Subcutaneous abdominal adipose tissue (tissue), 5 donors: ENCODE results near the gene MAPK1IP1L.
"Not testable (repeated sequence)": the region's sequence is repeated elsewhere in the genome, so short reads cannot be mapped to it uniquely, and the experiment has no call there.

Experiments
- H3K27ac ChIP-seq: one replicate; pipeline ENCODE4 v1.7.0; 2013; ENCODE audit warnings: low read depth, mild to moderate bottlenecking, inconsistent platforms, low read length, moderate library complexity
- H3K27me3 ChIP-seq, 5 donors: one replicate each; pipeline ENCODE4 v1.7.0; 2013; ENCODE audit warnings: low read length in 5 of 5, inconsistent platforms in 1 of 5; ENCODE audit not compliant: control insufficient read depth in 5 of 5, insufficient read depth in 4 of 5
- H3K36me3 ChIP-seq, 5 donors: one replicate each; pipeline ENCODE4 v1.7.0; 2013; ENCODE audit warnings: low read length in 5 of 5; ENCODE audit not compliant: control insufficient read depth in 5 of 5, insufficient read depth in 5 of 5
- H3K4me1 ChIP-seq, 5 donors: one replicate each; pipeline ENCODE4 v1.7.0; 2013; ENCODE audit warnings: low read length in 5 of 5, mild to moderate bottlenecking in 3 of 5, moderate library complexity in 1 of 5; ENCODE audit not compliant: control insufficient read depth in 5 of 5, insufficient read depth in 5 of 5
- H3K4me3 ChIP-seq, 5 donors: one replicate each; pipeline ENCODE4 v1.7.0; 2013; ENCODE audit warnings: low read length in 5 of 5, low read depth in 1 of 5
- H3K9ac ChIP-seq, 5 donors: one replicate each; pipeline ENCODE4 v1.7.0; 2013; ENCODE audit warnings: low read length in 5 of 5, mild to moderate bottlenecking in 4 of 5, moderate library complexity in 3 of 5
- H3K9me3 ChIP-seq, 5 donors: one replicate each; pipeline ENCODE4 v1.7.0; 2013; ENCODE audit warnings: low read length in 5 of 5; ENCODE audit not compliant: control insufficient read depth in 5 of 5
- donor health status: healthy.
- donor health status: healthy.
- donor health status: healthy.
- donor health status: healthy.
- donor health status: healthy.

Gene MAPK1IP1L

DNA sequence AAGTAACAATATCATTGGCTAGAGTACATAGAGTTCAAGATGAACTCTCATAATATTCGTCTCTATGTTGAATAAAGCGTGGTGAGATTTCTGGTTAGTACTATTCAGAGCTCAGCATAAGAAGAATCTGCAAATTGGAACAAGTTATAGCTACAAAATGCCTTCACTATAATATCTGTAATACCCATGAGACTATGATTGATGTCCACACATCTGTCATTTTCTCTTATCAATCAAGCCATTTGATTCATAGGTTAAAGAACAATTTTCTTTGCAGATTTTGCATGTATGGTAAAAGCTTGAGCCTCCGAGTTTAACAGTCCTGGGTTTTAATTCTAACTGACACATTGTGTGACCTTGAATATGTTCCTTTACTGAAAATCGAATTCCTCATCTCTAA, 23.0 kb upstream of the MAPK1IP1L start:
- no peaks in the 10 kb centered on the region for H3K9me3 ChIP-seq
- no peaks in the 10 kb centered on the region for H3K27me3 ChIP-seq
- peak overlapping the region in 3 of 5 donors; percentile 87 to 93 (median 91) for H3K9ac ChIP-seq
- peak overlapping the region in 3 of 5 donors; percentile 96 to 100 (median 100) for H3K4me3 ChIP-seq
- peaks cover 0 to 34% (median 27%) of the 10 kb centered on the region in 5 donors for H3K4me1 ChIP-seq
- no peaks in the 10 kb centered on the region for H3K36me3 ChIP-seq
- no peak overlapping the region for H3K27ac ChIP-seq

DNA sequence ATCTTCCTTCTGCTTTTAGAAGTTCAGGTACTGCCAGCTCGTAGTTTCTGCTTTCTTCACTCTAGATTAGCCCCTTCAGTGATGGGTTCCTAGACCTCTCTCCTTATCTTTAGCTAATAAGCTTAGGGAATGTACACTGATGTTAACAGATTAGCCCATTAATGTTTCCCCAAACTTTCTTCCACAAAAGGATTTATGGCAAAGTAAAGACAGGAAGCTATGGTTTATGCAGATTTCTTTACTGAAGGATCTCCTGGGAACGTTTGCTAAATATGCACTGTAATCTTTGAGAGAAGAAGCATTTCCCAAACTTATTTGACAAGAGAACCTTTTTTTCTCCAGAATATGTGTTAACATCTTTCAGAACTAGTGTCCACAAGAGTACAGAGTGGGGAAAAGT, 20.3 kb upstream of the MAPK1IP1L start:
- Histone ChIP-seq H3K9ac (peak overlapping the region in 1 of 5 donors; percentile 2), H3K36me3 (peaks cover 0 to 9% (median 4%) of the 10 kb centered on the region in 5 donors), H3K27me3 (no peaks in the 10 kb centered on the region), H3K4me1 (peaks cover 0 to 31% (median 23%) of the 10 kb centered on the region in 5 donors), H3K27ac (no peak overlapping the region), H3K9me3 (no peaks in the 10 kb centered on the region), H3K4me3 (no peak overlapping the region)

DNA sequence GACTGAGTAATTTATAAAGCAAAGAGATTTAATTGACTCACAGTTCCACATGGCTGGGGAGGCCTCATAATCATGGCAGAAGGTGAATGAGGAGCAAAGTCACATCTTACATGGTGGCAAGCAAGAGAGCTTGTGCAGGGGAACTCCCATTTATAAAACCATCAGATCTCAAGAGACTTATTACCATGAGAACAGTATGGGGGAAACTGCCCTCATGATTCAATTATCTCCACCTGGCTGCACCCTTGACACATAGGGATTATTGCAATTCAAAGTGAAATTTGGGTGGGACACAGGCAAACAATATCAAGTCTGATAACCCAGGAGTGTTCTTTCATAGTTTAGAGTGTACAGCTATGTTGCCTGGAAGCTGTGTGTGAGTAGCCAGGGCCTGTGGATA, 13.5 kb upstream of the MAPK1IP1L start:
- H3K36me3 ChIP-seq, result peaks cover 0 to 14% (median 4%) of the 10 kb centered on the region in 5 donors
- not testable (repeated sequence) for H3K4me1 ChIP-seq, H3K27ac ChIP-seq, H3K9me3 ChIP-seq, H3K27me3 ChIP-seq, H3K4me3 ChIP-seq, H3K9ac ChIP-seq

DNA sequence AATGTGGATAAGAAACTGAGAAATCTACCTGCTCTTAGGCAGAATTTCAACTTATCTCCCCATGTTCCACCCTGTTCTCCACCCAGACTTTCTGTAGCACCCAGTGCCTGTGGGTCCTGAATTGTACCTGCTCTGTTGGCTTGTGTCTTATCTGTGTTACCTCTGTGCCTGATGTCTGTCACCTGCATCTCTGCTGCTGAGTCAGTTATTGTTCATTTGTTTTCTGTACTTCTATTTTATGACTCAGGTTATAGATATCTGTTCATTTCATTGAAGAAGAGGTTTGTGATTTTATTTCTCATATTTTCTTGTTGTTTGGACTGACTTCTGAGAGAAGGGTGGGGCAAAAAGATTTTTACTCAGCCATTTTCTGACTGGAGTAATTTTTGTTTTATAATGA, 12.7 kb upstream of the MAPK1IP1L start:
- Histone ChIP-seq H3K9ac (no peak overlapping the region), H3K36me3 (peaks cover 5 to 17% (median 7%) of the 10 kb centered on the region in 5 donors), H3K27ac (no peak overlapping the region), H3K9me3 (no peaks in the 10 kb centered on the region), H3K4me3 (no peak overlapping the region), H3K4me1 (peaks cover 0 to under 1% (median 0%) of the 10 kb centered on the region in 5 donors), H3K27me3 (no peaks in the 10 kb centered on the region)

DNA sequence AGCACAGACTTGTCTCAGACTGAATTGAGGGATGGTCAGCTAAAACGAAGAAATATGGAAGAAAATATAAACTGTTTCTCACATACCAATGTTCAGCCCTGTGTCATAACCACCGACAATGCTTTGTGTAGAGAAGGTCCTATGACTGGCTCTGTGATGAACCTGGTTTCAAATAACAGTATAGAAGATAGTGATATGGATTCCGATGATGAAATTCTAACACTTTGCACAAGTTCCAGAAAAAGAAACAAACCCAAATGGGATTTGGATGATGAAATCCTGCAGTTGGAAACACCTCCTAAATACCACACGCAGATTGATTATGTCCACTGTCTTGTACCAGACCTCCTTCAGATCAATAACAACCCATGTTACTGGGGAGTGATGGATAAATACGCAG, 7.9 kb upstream of the MAPK1IP1L start:
- Histone ChIP-seq H3K4me1 (peaks cover 0 to 2% (median 0%) of the 10 kb centered on the region in 5 donors), H3K9ac (no peak overlapping the region), H3K27me3 (no peaks in the 10 kb centered on the region), H3K27ac (no peak overlapping the region), H3K36me3 (peaks cover 5 to 12% (median 9%) of the 10 kb centered on the region in 5 donors), H3K9me3 (no peaks in the 10 kb centered on the region), H3K4me3 (no peak overlapping the region)

DNA sequence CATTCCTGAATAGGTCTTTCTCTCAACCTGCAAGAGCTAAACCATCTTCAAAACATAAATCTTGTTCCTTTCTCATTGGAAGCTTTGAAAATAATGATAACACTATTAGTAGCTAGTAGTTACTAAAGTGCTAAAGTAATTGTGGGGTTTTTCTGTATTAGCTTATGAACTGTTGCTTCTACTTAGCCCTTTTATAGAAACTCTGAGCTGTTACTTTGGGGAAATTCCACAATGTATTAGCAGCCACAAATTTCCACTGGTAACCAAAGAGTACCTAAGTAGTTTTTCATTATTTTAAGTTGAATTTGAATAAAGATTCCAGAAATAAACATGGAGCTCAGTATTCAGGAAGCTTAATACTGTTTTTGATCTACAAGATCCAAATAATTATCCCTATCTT, 6.4 kb upstream of the MAPK1IP1L start:
- H3K36me3 ChIP-seq, result peaks cover 5 to 12% (median 9%) of the 10 kb centered on the region in 5 donors
- H3K4me3 ChIP-seq, result no peak overlapping the region
- H3K9me3 ChIP-seq, result no peaks in the 10 kb centered on the region
- H3K27me3 ChIP-seq, result no peaks in the 10 kb centered on the region
- peaks cover 0 to 2% (median 0%) of the 10 kb centered on the region in 5 donors for H3K4me1 ChIP-seq
- no peak overlapping the region for H3K27ac ChIP-seq
- H3K9ac ChIP-seq, result no peak overlapping the region

DNA sequence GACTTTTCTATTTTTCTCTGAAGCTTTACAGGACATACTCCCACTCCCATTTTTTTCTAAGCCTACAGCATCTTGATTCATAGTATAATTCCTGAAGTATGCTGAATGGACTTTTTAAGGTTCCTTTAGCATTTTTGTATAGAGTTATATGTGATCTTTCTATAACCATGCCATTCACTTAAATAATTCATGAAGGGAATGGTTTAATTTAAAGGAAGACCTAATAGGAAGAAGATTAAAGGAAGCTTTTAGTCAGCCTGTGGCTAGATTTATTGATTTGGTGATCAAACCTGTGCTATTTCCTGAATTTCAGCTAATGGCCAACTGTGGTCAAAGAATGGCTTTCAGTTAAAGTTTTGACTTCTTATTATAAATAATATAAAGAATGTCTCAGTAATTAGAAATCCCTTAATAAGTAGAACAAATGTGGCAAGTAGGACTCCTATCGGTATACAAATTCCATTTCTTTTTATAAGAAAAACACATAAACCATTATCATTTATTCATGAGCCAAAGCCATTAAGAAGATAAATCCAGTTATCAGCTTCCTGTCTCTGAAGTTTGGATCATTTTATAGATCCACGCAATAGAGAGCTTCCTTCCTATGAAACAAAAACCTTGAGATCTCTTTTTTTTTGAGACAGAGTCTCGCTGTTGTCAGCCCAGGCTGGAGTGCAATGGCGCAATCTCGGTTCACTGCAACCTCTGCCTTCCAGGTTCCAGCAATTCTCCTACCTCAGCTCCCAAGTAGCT, 4.0 kb upstream of the MAPK1IP1L start:
- H3K9me3 ChIP-seq, result no peaks in the 10 kb centered on the region
- H3K36me3 ChIP-seq, result peaks cover 5 to 12% (median 9%) of the 10 kb centered on the region in 5 donors
- no peak overlapping the region for H3K9ac ChIP-seq
- no peak overlapping the region for H3K4me3 ChIP-seq
- H3K27me3 ChIP-seq, result no peaks in the 10 kb centered on the region
- peaks cover 0 to 12% (median 9%) of the 10 kb centered on the region in 5 donors for H3K4me1 ChIP-seq
- H3K27ac ChIP-seq, result no peak overlapping the region

DNA sequence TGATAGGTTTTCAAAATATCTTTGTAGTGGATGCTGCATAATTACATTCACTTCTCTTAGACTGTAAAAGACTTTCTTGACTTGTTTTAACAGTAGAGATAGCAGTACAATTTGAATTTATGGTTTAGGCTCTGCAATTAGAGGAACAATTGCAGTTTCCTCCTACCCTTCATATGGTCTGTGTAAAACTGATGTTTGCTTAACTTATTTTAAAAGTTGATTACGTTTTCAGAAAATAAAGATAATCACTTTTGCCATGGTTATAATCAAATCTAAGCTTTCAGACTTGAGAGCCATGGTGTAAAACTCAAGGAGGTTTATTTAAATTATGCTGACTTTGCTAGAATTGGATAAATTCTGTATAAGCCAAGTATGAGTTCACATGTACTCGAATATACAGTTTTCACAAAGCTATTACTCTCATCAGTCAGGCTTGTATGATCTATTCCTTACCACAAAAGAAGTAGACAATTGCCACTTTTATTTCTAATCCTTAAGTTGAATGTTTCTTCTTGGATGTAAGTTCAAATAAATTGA, 2.5 kb upstream of the MAPK1IP1L start:
- Histone ChIP-seq H3K4me1 (peaks cover 0 to 23% (median 19%) of the 10 kb centered on the region in 5 donors), H3K4me3 (no peak overlapping the region), H3K9ac (no peak overlapping the region), H3K9me3 (no peaks in the 10 kb centered on the region), H3K27ac (no peak overlapping the region), H3K27me3 (no peaks in the 10 kb centered on the region), H3K36me3 (peaks cover 0 to 2% (median 1%) of the 10 kb centered on the region in 5 donors)

DNA sequence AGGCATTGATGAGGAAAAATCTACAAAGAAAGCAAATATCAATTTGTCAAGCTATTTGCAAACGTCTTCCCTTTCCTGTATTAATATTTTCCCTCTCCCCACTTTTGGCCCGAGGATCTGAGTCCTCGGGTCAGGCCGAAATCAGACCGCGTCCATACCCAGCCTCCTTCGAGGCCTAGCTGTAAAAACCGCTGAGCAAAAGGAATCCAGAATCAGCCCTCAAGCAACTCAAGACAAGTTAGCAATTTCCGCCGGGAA, 353 bp upstream of the MAPK1IP1L start:
- peaks cover 0 to 26% (median 19%) of the 10 kb centered on the region in 5 donors for H3K4me1 ChIP-seq
- H3K27me3 ChIP-seq, result no peaks in the 10 kb centered on the region
- H3K36me3 ChIP-seq, result peaks cover 0 to 2% (median 0%) of the 10 kb centered on the region in 5 donors
- H3K9ac ChIP-seq, result peak overlapping the region; percentile 57 to 100 (median 99)
- H3K4me3 ChIP-seq, result peak overlapping the region; percentile 77 to 98 (median 97)
- H3K27ac ChIP-seq, result peak overlapping the region; percentile 99
- no peaks in the 10 kb centered on the region for H3K9me3 ChIP-seq

DNA sequence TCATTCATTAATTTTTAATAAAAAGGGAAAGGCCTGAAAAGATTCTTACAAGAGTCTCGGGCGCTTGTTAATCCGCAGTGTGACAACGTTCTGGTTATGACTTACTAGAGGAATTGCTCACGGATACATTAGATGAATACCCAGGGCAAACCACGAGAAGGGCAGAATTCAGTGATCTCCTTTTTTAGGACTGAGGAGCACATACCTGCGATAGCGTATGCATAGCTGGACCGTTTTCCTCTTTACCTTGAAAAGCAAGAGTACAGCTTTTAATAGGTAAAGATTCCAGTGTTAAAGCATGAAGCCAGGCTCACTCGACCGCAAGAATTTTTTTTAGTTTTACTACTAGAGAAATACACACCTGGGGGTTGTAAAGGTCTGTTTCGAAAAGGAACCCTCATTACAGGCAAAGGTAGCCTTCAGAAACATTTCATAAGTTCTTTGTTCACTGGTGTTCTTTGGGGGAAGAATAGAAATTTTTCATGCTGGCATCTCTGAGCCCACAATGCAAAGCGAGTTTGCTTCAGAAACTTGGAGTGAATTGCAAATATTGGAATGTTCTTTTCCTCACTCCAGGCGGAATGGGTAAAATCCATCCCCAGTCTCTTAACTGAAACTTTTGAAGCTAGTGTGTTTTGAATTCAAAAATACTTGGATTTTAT, 953 bp downstream of the MAPK1IP1L start:
- Histone ChIP-seq H3K9ac (peak overlapping the region; percentile 49 to 100 (median 100)), H3K27ac (peak overlapping the region; percentile 99), H3K27me3 (no peaks in the 10 kb centered on the region), H3K4me3 (peak overlapping the region; percentile 76 to 98 (median 97)), H3K36me3 (peaks cover 0 to 2% (median 0%) of the 10 kb centered on the region in 5 donors), H3K4me1 (peaks cover 0 to 26% (median 19%) of the 10 kb centered on the region in 5 donors), H3K9me3 (no peaks in the 10 kb centered on the region)
